HUES64 (cell line): ENCODE data around the gene FAM184A. TPM values are rescaled to one million over a fixed set of nuclear protein-coding genes. Genes with fewer than 3 reads are reported as not detected.
"Not testable (repeated sequence)": the region's sequence is repeated elsewhere in the genome, so short reads cannot be mapped to it uniquely, and the experiment has no call there.

Source experiments
- H3K27ac ChIP-seq: 2 replicates; pipeline ENCODE4 v1.7.0; 2013; ENCODE audit warnings: low read depth, low read length, inconsistent platforms
- H3K27me3 ChIP-seq: 2 replicates; pipeline ENCODE4 v1.6.1; 2013; ENCODE audit warnings: mild to moderate bottlenecking, low read length; ENCODE audit not compliant: insufficient read depth
- H3K36me3 ChIP-seq: 2 replicates; pipeline ENCODE4 v1.6.1; 2013; ENCODE audit warnings: mild to moderate bottlenecking, low read length; ENCODE audit not compliant: insufficient read depth
- H3K4me1 ChIP-seq: 2 replicates; pipeline ENCODE4 v1.6.1; 2013; ENCODE audit warnings: mild to moderate bottlenecking, low read length, moderate library complexity; ENCODE audit not compliant: insufficient read depth
- H3K4me3 ChIP-seq: 2 replicates; pipeline ENCODE4 v1.5.1; 2013; ENCODE audit warnings: mild to moderate bottlenecking, low read length, moderate library complexity
- H3K9ac ChIP-seq: 2 replicates; pipeline ENCODE4 v1.6.1; 2013; ENCODE audit warnings: mild to moderate bottlenecking, low read depth, low read length
- H3K9me3 ChIP-seq: 2 replicates; pipeline ENCODE4 v1.6.1; 2013; ENCODE audit warnings: low read depth, low read length; ENCODE audit not compliant: insufficient read depth
- WGBS: fragments of 150-250, 120-280 bp; methylation state at CpG from one replicate; pipeline ENCODE4 v1.1.7; 2013; ENCODE audit warnings: missing lambda C conversion rate; 5-methylcytosine and 5-hydroxymethylcytosine counted together
- polyA plus RNA-seq, 2 experiments: library from polyadenylated mRNA; stranded (reverse); fragments of 50-300 nt; gene quantifications; one replicate each; pipeline ENCODE4 v1.2.3, GENCODE V29; 2013

The FAM184A gene, protein sequence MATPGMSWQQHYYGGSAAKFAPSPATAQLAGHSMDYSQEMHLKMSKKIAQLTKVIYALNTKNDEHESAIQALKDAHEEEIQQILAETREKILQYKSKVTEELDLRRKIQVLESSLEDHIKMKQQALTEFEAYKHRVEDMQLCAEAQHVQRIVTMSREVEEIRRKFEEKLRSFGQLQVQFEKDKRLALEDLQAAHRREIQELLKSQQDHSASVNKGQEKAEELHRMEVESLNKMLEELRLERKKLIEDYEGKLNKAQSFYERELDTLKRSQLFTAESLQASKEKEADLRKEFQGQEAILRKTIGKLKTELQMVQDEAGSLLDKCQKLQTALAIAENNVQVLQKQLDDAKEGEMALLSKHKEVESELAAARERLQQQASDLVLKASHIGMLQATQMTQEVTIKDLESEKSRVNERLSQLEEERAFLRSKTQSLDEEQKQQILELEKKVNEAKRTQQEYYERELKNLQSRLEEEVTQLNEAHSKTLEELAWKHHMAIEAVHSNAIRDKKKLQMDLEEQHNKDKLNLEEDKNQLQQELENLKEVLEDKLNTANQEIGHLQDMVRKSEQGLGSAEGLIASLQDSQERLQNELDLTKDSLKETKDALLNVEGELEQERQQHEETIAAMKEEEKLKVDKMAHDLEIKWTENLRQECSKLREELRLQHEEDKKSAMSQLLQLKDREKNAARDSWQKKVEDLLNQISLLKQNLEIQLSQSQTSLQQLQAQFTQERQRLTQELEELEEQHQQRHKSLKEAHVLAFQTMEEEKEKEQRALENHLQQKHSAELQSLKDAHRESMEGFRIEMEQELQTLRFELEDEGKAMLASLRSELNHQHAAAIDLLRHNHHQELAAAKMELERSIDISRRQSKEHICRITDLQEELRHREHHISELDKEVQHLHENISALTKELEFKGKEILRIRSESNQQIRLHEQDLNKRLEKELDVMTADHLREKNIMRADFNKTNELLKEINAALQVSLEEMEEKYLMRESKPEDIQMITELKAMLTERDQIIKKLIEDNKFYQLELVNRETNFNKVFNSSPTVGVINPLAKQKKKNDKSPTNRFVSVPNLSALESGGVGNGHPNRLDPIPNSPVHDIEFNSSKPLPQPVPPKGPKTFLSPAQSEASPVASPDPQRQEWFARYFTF
- polyA plus RNA-seq (2013, experiment 1 of 2): 15.5 TPM
- 19.8 TPM for polyA plus RNA-seq (2013, experiment 2 of 2)

DNA sequence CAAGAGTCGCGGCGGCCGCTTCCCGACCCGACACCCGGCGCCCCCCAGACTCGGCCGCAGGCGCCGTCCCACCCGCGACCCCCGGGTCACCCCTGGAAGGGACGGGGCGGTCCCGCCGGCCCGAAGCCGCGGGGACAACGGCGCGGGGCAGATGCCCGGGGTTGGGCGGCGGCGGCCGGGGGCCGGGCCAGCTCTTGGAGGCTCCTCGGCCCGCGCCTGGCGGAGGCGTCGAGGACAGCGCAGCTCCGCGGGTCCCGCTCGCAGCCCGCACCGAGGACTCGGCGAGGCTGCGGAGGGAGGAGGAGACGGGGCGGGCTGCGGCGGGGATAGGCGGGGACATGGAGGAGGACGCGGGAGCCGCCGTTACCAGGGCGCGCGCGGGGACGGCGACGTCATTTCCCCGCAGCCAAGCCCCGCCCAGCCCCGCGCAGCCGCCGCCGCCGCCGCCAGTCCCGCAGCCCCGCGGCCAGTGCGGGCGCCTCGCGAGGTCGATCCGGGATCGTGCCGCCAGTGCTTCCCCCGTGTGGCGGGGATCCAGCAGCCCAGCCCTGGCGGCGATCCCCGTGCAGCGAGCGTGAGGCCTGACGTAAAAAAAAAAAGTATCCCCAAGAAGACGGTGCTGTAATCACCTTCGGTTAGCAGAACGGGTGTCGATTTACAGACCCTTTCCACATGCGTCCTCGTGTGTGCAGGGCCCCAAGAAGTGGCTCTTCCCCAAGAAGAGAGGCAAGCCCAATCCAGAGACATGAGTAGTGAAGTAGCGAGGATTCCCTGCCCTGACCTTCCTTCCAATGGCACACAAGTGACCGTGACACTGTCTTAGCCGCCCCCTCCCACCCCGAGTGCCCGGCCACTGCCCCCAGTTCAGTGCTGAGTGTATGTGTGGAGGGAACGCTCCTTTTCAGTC is at the start of gene FAM184A:
Gene FAM184A, minus strand, starts transcription at position 289 of the 907 bp plus-strand sequence. CDS start 365 bp downstream, outside the sequence.
- Histone ChIP-seq H3K27me3 (peaks cover 37% of the 10 kb centered on the region), H3K9ac (peak within 1 kb of the TSS; percentile 57), H3K9me3 (peaks cover 13% of the 10 kb centered on the region), H3K4me1 (0 out of 2 replicates have a peak, but pooled peaks cover 3% of the 10 kb centered on the region), H3K4me3 (peak within 1 kb of the TSS; percentile 72), H3K27ac (no peak within 1 kb of the TSS), H3K36me3 (no peaks in the 10 kb centered on the region)
- 1% methylated on average over 102 of the region's 103 CpGs for WGBS

DNA sequence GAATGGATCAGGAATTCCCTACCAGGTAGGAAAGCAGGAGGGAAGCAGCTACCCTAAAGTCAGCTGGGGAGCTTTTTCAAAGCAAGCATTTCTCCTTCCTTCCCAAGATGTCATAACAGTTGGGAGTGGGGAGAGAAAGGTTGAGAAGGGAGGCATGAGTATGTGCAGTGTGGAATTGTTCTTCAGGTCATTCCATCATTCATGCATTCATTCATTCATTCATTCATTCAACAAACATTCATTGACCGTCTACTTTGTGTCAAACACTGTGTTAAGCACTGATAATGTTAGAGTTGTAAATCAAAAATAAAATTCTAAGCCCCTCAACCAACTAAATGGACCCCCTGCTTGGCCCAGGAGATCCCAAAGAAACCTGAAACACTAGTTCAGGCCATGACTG is 49.2 kb upstream of the FAM184A start:
- Histone ChIP-seq H3K27ac (no peak overlapping the region), H3K27me3 (no peaks in the 10 kb centered on the region), H3K4me1 (peaks cover 30% of the 10 kb centered on the region), H3K4me3 (no peak overlapping the region), H3K9me3 (no peaks in the 10 kb centered on the region), H3K9ac (no peak overlapping the region), H3K36me3 (no peaks in the 10 kb centered on the region)
- WGBS: no CpG with 5 or more reads among the region's 1 CpG

DNA sequence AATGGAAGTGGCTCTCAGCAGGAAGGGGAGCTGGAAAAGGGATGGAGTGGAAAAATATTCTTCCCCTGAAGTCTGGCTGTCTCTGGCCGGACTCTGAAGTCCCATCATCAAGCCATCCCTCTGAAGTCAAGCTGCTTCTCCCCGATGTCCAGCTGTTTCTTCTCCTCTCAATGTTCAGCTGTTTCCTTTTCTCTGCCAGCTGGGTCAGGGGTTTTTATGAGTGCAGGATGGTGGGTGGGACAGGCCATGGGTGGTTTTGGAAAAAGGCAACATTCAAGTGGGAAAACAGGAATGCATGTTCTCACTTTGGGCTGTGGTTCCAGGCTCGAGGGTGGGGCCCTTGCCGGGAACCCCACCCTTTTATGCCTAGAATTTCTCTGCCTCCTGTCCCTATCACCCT is 48.4 kb upstream of the FAM184A start:
- Histone ChIP-seq H3K27me3 (no peaks in the 10 kb centered on the region), H3K9ac (no peak overlapping the region), H3K9me3 (no peaks in the 10 kb centered on the region), H3K27ac (no peak overlapping the region), H3K4me1 (peaks cover 27% of the 10 kb centered on the region), H3K36me3 (no peaks in the 10 kb centered on the region), H3K4me3 (no peak overlapping the region)
- 85% methylated on average over 4 of the region's 4 CpGs for WGBS

DNA sequence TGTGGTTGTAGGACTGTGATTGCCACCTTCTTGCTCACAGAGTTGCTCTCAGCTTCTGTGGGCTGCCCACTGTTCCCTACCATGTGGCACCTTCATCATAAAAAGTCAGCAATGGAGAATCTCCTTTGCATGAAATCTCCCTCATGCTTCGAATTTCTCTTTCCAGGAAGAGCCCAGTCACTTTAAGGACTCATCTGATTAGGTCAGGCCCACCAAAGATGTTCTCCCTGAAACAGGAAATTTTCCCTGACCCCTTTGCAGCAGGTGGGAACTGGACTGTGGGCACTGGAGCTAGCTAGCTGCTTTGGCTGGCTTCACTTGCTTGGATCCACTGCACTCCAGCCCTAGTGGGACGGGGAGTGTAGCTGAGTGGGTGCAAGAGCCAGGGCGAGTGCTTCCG is 47.7 kb upstream of the FAM184A start:
- no peaks in the 10 kb centered on the region for H3K27me3 ChIP-seq
- no peaks in the 10 kb centered on the region for H3K9me3 ChIP-seq
- no peak overlapping the region for H3K9ac ChIP-seq
- no peak overlapping the region for H3K4me3 ChIP-seq
- H3K36me3 ChIP-seq: no peaks in the 10 kb centered on the region
- H3K27ac ChIP-seq: no peak overlapping the region
- peaks cover 27% of the 10 kb centered on the region for H3K4me1 ChIP-seq
- 94% methylated on average over 4 of the region's 4 CpGs for WGBS

DNA sequence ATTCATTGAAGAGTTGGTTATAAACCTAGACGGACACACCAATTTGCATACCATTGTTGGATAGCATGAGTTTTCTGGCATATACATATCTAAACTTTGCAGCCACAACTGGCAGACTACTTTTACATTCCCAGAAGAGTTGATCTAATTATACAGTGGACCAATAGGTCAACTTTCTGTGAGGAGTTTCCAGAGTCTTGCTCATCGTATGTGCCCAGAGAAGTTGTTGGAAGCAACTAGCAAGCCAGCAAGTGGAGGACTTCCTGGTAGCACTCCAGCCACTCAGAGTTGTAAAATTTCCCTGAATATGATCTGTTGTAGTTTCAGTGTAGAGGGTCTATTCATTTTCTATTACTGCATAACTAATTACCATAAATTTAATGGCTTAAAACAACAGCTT is 47.1 kb upstream of the FAM184A start:
- 98% methylated on average over 2 of the region's 2 CpGs for WGBS
- Histone ChIP-seq H3K4me1 (peaks cover 27% of the 10 kb centered on the region), H3K36me3 (no peaks in the 10 kb centered on the region), H3K4me3 (no peak overlapping the region), H3K27ac (no peak overlapping the region), H3K9me3 (no peaks in the 10 kb centered on the region), H3K9ac (no peak overlapping the region), H3K27me3 (no peaks in the 10 kb centered on the region)

DNA sequence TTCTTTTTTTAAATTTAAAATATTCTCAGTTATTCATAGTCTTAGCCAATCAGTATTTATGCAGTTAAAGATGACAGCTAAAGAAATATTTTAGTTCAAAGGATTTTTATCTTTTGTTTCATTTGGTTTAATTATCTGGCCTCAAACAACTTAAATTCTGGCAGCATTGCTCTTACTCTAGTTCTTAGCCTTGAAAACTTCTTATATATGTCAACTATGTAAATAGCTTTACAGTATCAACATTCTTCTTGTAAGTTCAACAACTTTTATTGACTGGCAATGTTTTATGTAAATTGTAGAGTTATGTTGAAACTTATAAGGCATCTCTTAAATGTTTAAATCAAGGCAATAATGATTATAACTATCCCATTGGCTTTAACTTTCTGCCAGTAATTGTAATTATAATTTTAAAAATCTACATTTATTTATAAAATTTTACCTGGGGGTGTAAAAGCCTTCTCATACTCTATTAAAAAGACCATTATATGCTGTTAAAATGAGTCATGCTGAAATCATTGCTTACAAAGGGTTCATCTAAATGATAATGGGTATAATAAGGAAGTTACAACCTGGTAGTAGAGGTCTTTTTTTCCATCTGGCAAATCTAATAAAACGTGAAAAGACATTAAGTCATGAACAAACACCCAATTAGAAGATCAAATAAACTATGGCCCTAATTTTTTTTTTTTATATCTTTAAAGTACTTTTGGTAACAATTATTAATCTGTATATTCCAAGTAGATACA is 45.8 kb upstream of the FAM184A start:
- H3K36me3 ChIP-seq: no peaks in the 10 kb centered on the region
- no peak overlapping the region for H3K4me3 ChIP-seq
- no peaks in the 10 kb centered on the region for H3K9me3 ChIP-seq
- WGBS: no CpG with 5 or more reads among the region's 1 CpG
- peaks cover 26% of the 10 kb centered on the region for H3K4me1 ChIP-seq
- H3K27me3 ChIP-seq: no peaks in the 10 kb centered on the region
- no peak overlapping the region for H3K9ac ChIP-seq
- no peak overlapping the region for H3K27ac ChIP-seq

DNA sequence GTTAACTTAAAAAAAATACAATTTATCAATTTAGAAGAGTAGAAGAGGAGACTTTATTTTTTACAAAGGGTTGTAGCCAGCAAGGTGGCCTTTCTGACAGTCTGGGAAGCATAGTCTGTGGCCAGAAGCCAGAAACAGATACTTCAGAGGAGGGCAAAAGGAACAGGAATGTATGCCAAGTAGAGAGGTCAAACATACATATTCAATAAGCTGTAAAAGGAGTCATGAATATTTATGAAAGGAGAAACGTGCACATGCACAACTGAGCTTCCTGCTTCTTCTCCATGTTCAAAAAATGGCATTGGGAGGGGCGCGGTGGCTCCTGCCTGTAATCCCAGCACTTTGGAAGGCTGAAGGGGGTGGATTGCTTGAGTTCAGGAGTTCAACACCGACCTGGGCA is 43.9 kb upstream of the FAM184A start:
- WGBS: 89% methylated on average over 4 of the region's 4 CpGs
- H3K9me3 ChIP-seq: no peaks in the 10 kb centered on the region
- H3K27me3 ChIP-seq: no peaks in the 10 kb centered on the region
- no peak overlapping the region for H3K27ac ChIP-seq
- no peak overlapping the region for H3K9ac ChIP-seq
- H3K4me1 ChIP-seq: peaks cover 10% of the 10 kb centered on the region
- H3K36me3 ChIP-seq: no peaks in the 10 kb centered on the region
- H3K4me3 ChIP-seq: no peak overlapping the region

DNA sequence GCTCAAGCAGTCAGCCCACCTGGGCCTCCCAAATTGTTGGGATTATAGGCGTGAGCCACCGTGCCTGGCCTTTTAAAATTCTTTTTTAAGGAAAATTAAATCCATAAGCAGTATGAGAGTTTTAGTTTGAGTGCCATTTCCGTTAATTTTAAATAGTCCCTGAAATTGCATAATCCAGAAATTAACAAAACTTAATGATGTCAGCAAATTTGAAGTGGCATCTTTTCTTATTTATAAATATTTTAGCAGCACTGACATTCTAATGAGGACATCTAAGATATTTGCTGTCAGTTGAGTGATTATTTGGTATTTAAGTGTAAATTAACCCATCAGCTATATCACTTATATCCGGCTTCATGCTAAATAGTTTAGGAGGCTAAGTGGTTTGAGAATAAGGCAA is 42.9 kb upstream of the FAM184A start:
- Histone ChIP-seq H3K9ac (no peak overlapping the region), H3K36me3 (no peaks in the 10 kb centered on the region), H3K9me3 (no peaks in the 10 kb centered on the region), H3K27me3 (no peaks in the 10 kb centered on the region), H3K4me1 (peaks cover 10% of the 10 kb centered on the region), H3K4me3 (no peak overlapping the region), H3K27ac (no peak overlapping the region)
- 94% methylated on average over 3 of the region's 4 CpGs for WGBS

DNA sequence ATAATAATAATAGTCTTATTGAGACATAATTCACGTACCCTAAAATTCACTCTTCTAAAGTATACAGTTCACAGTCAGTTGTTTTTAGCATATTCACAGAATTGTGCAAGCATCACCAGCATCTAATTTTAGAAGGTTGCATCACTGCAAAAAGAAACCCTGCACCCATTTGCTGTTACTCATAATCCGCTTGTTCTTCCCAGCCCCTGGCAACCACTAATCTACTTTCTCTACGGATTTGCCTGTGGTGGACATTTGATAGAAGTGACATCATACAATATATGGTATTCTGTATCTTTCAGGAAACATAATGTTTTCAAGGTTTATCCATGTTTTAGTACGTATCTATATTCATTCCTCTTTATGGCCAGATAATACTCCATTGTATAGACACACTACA is 41.5 kb upstream of the FAM184A start:
- H3K36me3 ChIP-seq: no peaks in the 10 kb centered on the region
- no peak overlapping the region for H3K9ac ChIP-seq
- H3K4me3 ChIP-seq: no peak overlapping the region
- no peaks in the 10 kb centered on the region for H3K9me3 ChIP-seq
- no peak overlapping the region for H3K27ac ChIP-seq
- 96% methylated on average over 4 of the region's 4 CpGs for WGBS
- H3K27me3 ChIP-seq: no peaks in the 10 kb centered on the region
- peaks cover 10% of the 10 kb centered on the region for H3K4me1 ChIP-seq

DNA sequence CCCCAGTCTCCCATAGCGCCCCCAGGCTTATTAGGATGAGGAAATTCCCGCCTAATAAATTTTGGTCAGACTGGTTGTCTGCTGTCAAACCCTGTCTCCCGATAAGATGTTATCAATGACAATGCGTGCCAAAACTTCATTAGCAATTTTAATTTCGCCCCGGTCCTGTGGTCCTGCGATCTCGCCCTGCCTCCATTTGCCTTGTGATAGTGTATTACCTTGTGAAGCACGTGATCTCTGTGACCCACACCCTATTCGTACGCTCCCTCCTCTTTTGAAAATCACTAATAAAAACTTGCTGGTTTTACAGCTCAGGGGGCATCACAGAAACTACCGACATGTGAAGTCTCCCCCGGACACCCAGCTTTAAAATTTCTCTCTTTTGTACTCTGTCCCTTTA is 40.6 kb upstream of the FAM184A start:
- 34% methylated on average over 13 of the region's 13 CpGs for WGBS
- H3K27me3 ChIP-seq, H3K9ac ChIP-seq, H3K36me3 ChIP-seq, H3K27ac ChIP-seq, H3K4me1 ChIP-seq, H3K9me3 ChIP-seq: not testable (repeated sequence)
- H3K4me3 ChIP-seq: peak overlapping the region; percentile 28; the same call in 1 of the 2 replicates
